HepG2 (cell line): ENCODE results near the gene PLEKHD1. TPM values are rescaled to one million over a fixed set of nuclear protein-coding genes. Genes with fewer than 3 reads are reported as not detected.

Source experiments
- HNRNPLL ChIP-seq: fragments of 200-400 bp; formaldehyde crosslinking; IDR thresholded peaks from 2 replicates; pipeline ENCODE4 v1.6.1; 2017; ENCODE audit warnings: mild to moderate bottlenecking, low read depth, low read length; ENCODE audit not compliant: poor library complexity, severe bottlenecking
- MAFK ChIP-seq, 2 experiments: IDR thresholded peaks in 1 of 2; conservative IDR thresholded peaks in 1 of 2; 2 replicates each; pipeline ENCODE4 v1.6.1; 2011; ENCODE audit warnings: improper control_type of control experiment in 2 of 2, low read length in 2 of 2
- NPAS2 ChIP-seq: sonication (generic); formaldehyde crosslinking; IDR thresholded peaks from 2 replicates; pipeline ENCODE4 v1.8.0; 2022; ENCODE audit warnings: mild to moderate bottlenecking, missing genetic modification reagents, borderline replicate concordance
- PATZ1 ChIP-seq: sonication (generic); formaldehyde crosslinking; IDR thresholded peaks from 2 replicates; pipeline ENCODE4 v1.4.0; 2020; ENCODE audit warnings: missing genetic modification reagents
- RNF219 ChIP-seq: sonication (generic); formaldehyde crosslinking; IDR thresholded peaks from 2 replicates; pipeline ENCODE4 v1.5.0; 2020; ENCODE audit warnings: mild to moderate bottlenecking, missing genetic modification reagents
- SRSF4 ChIP-seq: fragments of 200-400 bp; formaldehyde crosslinking; IDR thresholded peaks from one replicate; pipeline ENCODE4 v1.6.1; 2018; ENCODE audit warnings: mild to moderate bottlenecking, low read depth, low read length, moderate library complexity; ENCODE audit not compliant: poor library complexity, severe bottlenecking
- ZNF639 ChIP-seq: conservative IDR thresholded peaks from 2 replicates; pipeline ENCODE4 v1.6.1; 2018; ENCODE audit warnings: missing genetic modification reagents
- ZNF644 ChIP-seq: IDR thresholded peaks from 2 replicates; pipeline ENCODE4 v1.6.1; 2016; ENCODE audit warnings: low read depth
- polyA plus RNA-seq, 8 experiments: library from polyadenylated mRNA; depleted of rRNA in 3 of 8; stranded (reverse) in 7 of 8; unstranded in 1 of 8; fragments of >200 nt; fragmentation: Illumina TruSeq in 4 of 8; extraction: Trizol in 4 of 8; gene quantifications; 2 replicates each; pipeline versions ENCODE4 v1.2.1 to v1.2.3, GENCODE V29; 2011 to 2016; ENCODE audit warnings: low read depth in 4 of 8, missing spikeins in 1 of 8, mixed read lengths in 1 of 8; ENCODE audit not compliant: insufficient read depth in 1 of 8
- total RNA-seq, 5 experiments: library from RNA; depleted of rRNA; stranded (reverse); fragments of >200 nt; fragmentation: Illumina TruSeq; extraction: Trizol; gene quantifications; 2 replicates each; pipeline ENCODE4 v1.2.3, GENCODE V29; 2016; ENCODE audit warnings: low read depth in 1 of 5
- TF ChIP-seq, protein P1 (sequence below): sonication (generic); formaldehyde crosslinking; IDR thresholded peaks from 2 replicates; pipeline ENCODE4 v1.5.1; 2020; ENCODE audit warnings: mild to moderate bottlenecking, missing genetic modification reagents, borderline replicate concordance
- TF ChIP-seq, protein P2 (sequence below): sonication (generic); formaldehyde crosslinking; IDR thresholded peaks from 2 replicates; pipeline ENCODE4 v1.5.0; 2020; ENCODE audit warnings: missing genetic modification reagents
- TF ChIP-seq, protein P3 (sequence below): IDR thresholded peaks from 2 replicates; pipeline ENCODE4 v1.6.1; 2016; ENCODE audit warnings: low read depth
- TF ChIP-seq, protein P4 (sequence below): fragments of 450-650 bp; IDR thresholded peaks from 2 replicates; pipeline ENCODE4 v1.6.1; 2016
- TF ChIP-seq, protein P5 (sequence below): sonication (generic); formaldehyde crosslinking; IDR thresholded peaks from 2 replicates; pipeline ENCODE4 v1.4.0; 2020; ENCODE audit warnings: missing genetic modification reagents, borderline replicate concordance

The PLEKHD1 gene
- total and polyA plus RNA-seq, 2 of the 13 experiments (the other 11 are each of a cell fraction or from before 2014, with no cell fraction given), result 0.01 TPM; not detected in 1

DNA sequence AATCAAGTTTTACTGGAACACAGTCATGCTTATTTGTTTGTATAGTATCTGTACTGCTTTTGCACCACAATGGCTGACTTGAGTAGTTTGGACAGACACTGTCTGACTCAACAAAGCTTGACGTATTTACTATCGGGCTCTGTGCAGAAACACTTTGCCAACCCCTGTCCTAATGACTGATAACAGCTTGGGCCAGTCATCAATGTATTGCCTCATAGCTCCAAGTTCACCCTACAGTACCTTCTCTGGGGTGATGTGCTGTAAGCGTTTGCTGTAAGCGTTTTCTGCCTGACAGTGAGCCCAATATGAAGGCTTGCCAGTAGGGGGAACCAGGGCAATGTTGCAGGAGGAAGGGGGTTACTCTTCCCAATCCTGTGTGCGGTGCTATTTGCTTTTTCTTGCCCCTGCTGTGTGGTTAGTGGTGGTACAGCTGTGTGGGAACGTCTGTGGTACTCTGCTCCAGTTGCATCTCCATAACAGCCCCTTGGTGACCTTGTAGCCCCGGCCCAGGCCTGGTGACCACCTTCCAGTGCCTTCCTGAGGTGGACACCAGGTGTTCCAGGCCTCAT, 95.6 kb downstream of the PLEKHD1 start (continued):
- TF ChIP-seq, protein P1, sequence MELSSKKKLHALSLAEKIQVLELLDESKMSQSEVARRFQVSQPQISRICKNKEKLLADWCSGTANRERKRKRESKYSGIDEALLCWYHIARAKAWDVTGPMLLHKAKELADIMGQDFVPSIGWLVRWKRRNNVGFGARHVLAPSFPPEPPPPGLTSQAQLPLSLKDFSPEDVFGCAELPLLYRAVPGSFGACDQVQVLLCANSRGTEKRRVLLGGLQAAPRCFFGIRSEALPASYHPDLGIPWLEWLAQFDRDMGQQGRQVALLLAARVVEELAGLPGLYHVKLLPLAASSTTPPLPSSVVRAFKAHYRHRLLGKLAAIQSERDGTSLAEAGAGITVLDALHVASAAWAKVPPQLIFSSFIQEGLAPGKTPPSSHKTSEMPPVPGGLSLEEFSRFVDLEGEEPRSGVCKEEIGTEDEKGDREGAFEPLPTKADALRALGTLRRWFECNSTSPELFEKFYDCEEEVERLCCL, result no peak
- TF ChIP-seq ZNF644 (CRISPR knock-in tag) (peak; percentile 95), SRSF4 (no peak), MAFK (conservative IDR thresholded peaks at IDR 0.05 in 1 of 2, IDR thresholded peaks at IDR 0.05 in 1 of 2; ENCODE audit: low read length in 2 of 2) (peak; percentile 15 to 43; a peak in 1 of 4 replicates), HNRNPLL (no peak), ZNF639 (CRISPR knock-in tag) (no peak), RNF219 (no peak), NPAS2 (CRISPR knock-in tag) (no peak), PATZ1 (CRISPR knock-in tag) (no peak)
- TF ChIP-seq, protein P2, sequence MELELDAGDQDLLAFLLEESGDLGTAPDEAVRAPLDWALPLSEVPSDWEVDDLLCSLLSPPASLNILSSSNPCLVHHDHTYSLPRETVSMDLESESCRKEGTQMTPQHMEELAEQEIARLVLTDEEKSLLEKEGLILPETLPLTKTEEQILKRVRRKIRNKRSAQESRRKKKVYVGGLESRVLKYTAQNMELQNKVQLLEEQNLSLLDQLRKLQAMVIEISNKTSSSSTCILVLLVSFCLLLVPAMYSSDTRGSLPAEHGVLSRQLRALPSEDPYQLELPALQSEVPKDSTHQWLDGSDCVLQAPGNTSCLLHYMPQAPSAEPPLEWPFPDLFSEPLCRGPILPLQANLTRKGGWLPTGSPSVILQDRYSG (CRISPR knock-in tag), result no peak
- TF ChIP-seq, protein P3, sequence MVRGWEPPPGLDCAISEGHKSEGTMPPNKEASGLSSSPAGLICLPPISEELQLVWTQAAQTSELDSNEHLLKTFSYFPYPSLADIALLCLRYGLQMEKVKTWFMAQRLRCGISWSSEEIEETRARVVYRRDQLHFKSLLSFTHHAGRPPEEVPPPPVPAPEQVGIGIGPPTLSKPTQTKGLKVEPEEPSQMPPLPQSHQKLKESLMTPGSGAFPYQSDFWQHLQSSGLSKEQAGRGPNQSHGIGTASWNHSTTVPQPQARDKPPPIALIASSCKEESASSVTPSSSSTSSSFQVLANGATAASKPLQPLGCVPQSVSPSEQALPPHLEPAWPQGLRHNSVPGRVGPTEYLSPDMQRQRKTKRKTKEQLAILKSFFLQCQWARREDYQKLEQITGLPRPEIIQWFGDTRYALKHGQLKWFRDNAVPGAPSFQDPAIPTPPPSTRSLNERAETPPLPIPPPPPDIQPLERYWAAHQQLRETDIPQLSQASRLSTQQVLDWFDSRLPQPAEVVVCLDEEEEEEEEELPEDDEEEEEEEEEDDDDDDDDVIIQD (CRISPR knock-in tag), result peak; percentile 39; the same call in 1 of the 2 replicates
- TF ChIP-seq, protein P4, sequence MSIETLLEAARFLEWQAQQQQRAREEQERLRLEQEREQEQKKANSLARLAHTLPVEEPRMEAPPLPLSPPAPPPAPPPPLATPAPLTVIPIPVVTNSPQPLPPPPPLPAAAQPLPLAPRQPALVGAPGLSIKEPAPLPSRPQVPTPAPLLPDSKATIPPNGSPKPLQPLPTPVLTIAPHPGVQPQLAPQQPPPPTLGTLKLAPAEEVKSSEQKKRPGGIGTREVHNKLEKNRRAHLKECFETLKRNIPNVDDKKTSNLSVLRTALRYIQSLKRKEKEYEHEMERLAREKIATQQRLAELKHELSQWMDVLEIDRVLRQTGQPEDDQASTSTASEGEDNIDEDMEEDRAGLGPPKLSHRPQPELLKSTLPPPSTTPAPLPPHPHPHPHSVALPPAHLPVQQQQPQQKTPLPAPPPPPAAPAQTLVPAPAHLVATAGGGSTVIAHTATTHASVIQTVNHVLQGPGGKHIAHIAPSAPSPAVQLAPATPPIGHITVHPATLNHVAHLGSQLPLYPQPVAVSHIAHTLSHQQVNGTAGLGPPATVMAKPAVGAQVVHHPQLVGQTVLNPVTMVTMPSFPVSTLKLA, result peak; percentile 5; the same call in 1 of the 2 replicates
- TF ChIP-seq, protein P5, sequence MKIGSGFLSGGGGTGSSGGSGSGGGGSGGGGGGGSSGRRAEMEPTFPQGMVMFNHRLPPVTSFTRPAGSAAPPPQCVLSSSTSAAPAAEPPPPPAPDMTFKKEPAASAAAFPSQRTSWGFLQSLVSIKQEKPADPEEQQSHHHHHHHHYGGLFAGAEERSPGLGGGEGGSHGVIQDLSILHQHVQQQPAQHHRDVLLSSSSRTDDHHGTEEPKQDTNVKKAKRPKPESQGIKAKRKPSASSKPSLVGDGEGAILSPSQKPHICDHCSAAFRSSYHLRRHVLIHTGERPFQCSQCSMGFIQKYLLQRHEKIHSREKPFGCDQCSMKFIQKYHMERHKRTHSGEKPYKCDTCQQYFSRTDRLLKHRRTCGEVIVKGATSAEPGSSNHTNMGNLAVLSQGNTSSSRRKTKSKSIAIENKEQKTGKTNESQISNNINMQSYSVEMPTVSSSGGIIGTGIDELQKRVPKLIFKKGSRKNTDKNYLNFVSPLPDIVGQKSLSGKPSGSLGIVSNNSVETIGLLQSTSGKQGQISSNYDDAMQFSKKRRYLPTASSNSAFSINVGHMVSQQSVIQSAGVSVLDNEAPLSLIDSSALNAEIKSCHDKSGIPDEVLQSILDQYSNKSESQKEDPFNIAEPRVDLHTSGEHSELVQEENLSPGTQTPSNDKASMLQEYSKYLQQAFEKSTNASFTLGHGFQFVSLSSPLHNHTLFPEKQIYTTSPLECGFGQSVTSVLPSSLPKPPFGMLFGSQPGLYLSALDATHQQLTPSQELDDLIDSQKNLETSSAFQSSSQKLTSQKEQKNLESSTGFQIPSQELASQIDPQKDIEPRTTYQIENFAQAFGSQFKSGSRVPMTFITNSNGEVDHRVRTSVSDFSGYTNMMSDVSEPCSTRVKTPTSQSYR (CRISPR knock-in tag), result peak; percentile 21; the same call in 1 of the 2 replicates
